ENCODE results near the gene TGFBR3.

TGFBR3 gene

DNA sequence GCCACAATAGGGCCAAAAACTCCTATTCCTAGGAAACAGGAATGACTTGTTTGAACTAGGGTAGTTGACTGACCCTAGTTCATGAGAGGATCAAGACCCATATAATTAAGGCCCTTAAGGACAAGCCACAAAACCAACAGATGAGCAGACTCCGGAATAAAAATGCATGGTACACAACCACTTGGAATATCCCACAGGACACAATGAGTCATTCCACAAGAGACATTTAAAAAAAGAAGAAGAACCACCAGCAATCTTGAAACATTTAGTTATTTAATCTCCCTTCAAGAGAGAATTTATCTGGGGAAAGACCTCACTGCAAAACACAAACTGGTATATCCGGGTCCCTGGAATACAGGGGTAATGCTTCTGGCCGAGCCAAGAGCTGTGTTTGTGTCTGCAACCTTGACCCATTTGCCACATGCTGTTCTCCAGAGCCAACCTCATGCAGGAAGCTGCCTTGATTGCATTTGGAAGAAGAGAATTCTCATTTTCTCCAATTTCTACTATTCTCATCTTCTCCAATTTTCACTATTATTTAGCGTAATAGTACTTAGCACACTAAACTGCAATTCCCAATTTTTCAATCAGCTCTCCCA, 135.5 kb downstream of the TGFBR3 start:
- no peak for DNase-seq

- no peak for DNase-seq
Observed at GRCh38 chr1:91749788-91750231, 136.1 kb downstream of the TGFBR3 start.

DNA sequence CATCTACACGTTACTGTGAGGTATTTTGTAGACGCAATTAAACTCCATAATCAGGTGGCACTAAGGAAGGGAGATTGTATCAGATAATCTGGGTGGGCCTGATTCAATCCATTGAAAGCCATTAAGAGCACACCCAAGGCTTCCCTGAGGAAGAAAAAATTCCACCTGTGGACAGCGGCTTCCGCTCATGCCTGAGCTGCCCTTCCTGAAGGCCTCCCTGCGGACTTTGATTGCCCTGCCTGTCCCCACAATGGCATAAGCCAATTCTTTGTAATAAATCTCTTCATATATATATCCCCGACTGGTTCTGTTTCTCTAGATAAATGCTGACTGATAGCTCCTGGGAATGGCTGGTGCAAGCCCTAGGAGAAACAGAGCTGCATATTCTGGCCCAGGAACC, 138.3 kb downstream of the TGFBR3 start:
- DNase-seq, result no peak

DNA sequence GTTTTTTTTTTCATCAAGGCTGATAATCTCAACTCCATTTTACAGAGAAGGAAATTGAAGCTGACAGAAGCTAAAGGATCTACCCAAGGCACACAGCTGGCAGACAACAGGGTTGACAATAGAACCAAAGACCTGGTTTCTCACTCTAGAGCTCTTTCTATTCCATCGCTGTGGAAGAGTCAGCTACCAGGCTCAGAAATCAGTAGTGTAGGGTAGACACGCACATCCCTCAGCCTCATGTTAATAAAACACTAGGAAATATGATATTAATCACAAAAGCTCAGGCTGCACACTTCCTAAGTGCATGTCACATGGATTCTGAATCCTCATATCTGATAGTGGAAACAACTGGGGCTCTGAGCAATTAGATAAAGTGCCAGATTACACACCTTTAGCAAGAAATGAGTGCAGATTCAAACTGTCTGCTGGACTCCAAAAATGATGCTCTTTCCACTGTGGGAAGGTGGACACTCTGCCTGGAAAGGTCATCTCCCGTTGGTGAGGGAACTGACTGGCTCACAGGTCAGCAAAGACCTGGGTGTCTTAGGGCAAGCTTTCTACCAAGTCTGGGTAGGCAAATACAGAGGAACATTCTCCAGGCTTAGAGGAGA, 139.1 kb downstream of the TGFBR3 start:
- DNase-seq, result no peak

DNA sequence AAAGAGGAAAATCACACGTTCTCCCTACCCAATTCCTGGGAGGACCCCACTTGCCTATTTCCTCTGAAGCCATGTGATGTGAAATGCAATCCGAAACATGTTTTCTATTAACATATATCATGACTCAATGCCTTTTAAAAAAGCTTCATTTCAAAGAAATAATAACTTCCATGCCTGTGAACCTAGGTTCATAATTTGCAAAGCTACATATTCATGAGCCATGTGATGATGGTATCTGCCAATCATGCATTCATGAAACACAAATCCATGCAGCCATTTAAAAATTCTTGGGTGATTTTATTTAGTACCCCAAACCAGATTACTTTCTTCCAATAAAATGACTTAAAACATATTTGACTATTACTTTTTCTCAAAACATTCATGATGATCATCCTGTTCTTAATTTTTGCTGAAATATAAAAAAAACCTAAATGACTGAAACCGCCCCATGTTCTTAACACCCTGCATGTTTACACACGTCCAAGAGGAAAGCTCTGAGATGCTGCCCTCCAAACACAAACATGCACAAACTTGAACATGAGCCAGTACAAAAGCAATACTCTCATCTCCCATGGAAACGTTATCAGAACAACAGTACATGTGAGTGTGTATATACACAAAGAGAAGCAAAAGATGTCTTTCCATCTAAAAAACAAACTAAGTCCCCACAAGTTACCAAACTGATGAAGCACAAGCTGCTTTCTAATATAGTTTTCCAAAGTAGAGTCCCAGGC, 140.1 kb downstream of the TGFBR3 start:
- DNase-seq, result no peak

DNA sequence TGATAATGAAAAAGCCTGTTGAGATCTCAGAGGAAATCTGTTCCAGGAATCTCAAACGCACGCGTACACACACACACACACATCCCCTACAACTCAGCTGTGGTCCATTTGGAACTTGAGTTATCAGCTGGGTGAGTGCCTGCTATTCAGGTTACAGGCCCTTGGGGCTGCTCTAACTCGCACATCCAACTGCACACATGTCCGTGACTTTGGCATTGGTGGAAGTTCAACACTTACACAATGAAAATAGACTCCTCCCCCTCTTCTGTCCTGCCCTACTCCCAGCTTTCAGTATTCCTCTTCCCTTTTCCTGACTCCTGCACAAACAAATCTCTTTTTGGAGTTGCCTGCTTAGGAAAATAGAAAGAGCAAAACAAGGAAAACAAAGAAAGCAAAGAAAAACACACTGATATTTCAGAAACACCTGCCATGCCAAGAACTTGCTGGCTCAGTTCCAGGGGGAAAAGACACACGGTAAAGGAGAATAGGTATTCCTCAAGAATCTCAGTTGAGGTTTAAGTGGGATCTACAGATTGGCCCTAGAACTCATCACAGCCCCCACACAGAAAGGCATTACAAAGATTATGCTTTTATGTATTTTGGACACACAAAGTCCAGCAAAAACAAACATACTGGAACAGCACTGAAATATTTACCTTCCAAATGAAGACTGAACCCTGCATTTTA, 140.9 kb downstream of the TGFBR3 start:
- no peak for DNase-seq

GRCh38 chr1:91742848-91743292, 143.1 kb downstream of the TGFBR3 start:
- no peak for DNase-seq

GRCh38 chr1:91741906-91742305, 144.0 kb downstream of the TGFBR3 start:
- no peak for DNase-seq

DNA sequence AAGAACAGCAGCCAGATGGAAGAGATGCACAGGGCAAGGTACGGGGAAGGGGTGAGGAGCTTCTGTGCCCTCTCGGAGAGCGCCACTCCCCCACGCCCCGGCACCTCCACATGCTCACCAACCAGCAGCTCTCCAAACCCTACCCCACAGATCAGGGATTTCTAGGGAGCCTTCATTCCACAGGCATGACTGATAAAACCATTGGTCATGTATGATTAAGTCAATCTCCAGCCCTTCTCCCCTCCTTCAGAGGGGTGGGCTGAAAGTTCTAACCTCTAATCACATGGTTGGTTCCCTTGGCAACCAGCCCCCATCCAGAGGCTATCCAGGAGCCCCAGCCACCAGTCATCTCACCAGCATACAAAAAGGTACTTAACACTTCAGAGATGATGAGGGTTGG, 144.7 kb downstream of the TGFBR3 start:
- DNase-seq, result no peak

GRCh38 chr1:91737650-91738049, 148.3 kb downstream of the TGFBR3 start:
- DNase-seq, result no peak

DNA sequence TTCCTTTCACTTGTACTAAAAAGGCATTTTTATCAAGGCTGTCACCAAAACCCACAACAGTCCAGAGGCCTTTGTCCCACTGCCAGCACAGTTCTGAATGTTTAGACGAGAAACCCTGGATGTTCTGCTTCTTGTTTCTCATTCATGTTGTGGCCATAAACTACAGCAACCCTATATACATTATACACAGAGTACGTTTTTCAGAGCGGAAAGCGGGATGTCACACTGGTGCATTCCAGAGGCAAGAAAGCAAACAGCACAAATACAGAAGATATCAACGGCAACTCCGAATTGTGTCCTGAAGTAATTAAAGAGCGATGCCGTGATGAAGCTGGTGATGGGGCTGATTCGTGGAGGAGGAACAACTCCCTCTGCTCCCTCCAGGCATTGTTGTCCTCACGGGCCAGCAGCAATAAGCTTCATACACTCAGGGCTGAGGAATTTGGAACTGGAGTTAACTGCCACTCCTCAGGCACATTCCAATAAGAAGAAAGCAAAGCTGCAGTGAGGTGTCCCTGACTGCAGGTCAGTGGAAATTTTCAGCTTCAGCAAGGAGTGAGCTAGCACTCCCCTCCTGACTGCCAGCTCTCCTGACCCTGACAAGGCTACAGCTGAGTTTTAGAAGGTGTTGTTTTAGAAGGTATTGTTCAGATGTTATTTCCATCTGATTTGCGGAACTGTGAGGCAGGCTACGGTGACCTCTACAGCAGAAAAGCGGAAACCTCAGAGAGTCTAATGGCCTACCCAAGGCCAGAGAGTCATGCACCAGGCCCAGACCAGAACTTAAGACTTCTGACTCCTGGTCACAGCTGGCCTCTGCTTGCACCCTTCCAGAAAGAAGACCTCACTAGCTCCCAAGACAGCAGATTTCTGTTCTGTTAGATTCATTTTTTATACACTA, 149.0 kb downstream of the TGFBR3 start:
- peak; percentile 97 for DNase-seq

GRCh38 chr1:91736146-91736714, 149.7 kb downstream of the TGFBR3 start:
- no peak for DNase-seq

DNA sequence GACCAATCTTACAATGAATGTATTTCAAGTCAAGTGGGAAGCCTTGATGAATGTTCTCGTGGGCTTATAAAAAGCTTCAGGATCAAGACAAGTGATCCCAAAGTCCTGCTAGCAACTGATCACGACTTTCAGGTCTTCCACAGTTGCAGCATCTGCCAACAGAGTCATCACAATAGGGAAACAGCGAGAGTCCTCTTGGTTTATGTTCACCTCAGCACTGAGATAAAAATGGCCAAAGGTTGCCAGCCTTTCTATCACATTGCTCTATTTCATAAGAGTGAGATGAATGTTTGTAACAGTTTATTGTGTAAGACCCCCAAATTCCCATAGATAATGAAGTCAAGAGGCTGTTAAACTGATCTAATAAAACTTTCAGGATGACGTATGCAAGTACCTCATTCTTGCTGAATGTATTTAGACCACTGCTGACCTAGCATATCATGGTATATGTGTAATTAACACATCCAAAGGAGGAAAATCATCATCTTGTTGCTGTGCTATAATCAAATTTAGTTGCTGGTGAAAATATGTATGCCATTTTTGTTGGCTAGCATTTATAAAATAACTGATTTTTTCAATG, 150.6 kb downstream of the TGFBR3 start:
- DNase-seq, result no peak

DNA sequence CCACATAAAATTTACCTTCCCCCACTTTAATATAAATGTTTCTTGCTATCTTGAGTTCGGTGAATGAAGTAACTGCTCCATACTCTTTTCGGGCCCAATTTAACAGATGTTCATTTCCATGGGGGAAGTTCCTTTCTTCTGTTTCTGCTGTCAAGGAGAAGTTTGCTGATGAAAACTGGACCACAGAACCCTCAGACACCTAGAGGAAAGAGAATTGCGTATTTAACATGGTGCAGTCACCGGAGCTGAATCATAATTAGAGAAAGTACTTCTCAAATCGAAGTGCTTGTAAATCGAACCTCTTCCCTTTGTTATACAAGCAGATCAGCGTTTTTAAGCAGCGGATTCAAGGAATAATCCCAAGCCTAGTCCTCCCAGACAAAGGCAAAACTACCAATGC, 151.2 kb downstream of the TGFBR3 start:
- DNase-seq, result no peak

GRCh38 chr1:91733108-91733710, 152.7 kb downstream of the TGFBR3 start:
- no peak for DNase-seq

DNA sequence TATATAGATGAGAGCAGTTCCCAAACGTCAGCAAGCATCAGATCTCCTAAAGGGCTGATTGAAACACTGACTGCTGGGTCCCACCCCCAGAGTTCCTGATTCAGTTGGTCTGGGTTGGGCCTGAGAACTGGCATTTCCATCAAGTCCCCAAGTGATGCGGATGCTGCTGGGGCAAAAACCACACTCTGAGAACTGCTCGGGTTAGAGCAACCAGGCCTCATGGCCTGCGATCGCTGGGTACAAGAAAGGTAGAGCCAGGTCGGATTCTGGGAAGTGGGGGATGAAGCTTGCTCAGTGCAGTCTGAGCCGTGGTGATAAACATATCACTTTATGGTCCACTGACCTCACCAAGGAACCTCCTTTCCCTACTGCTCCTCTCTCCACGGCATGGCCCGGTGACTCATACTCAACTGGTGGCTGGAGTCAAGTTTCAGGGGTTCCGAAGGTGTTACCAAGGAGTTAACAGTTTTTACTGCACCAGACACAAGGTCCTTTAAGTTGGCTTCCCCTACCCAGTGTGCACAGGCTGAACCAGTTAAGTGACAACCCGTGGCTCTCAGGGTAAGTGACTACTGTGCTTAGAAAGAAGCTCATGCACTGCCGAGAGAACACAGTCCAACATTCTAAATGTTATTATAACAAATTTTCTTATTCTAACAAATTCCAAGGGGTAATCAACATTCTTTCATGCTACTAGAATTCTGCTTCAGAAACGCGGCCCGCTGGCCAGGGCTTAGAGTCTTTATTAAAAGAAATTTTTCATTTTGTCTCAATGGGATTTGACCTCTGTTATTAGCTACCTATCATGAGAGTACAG, 153.5 kb downstream of the TGFBR3 start:
- DNase-seq, result peak; percentile 88

DNA sequence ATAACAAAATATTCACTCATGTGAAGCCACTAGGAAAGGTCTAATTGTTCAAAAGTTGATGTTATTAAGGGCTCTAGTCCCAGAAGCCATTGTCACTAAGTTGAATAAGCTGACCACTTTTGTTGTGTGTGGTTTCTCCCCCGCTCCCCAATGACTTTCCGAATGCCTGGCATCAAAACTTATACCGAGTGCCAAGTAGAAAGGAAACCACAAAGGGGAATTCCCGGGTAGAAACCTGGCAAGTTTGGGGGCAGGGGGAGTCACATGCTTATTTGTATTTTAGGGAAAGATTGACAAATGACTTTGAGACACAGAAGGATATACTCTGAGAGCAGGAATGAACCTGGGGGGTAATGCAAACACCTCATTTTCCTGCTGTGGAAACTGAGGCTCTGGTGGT, 154.1 kb downstream of the TGFBR3 start:
- DNase-seq, result no peak

GRCh38 chr1:91730801-91731732, 154.9 kb downstream of the TGFBR3 start:
- no peak for DNase-seq

- no peak for DNase-seq
Observed at GRCh38 chr1:91729621-91730358, 156.2 kb downstream of the TGFBR3 start.

All from islet precursor cell (in vitro differentiated cells).